Tibial nerve (tissue), 4 donors: ENCODE results near the gene PHYH.

Experiments used
- CTCF ChIP-seq, 5 experiments: fragments of 200-600 bp in 3 of 5; fragments of 450-650 bp in 2 of 5; sonication (generic) in 3 of 5; IDR thresholded peaks; one replicate each; pipeline ENCODE4 v1.5.1; 2016 to 2019; ENCODE audit warnings: antibody characterized with exemption in 5 of 5, mild to moderate bottlenecking in 3 of 5, moderate library complexity in 2 of 5
- EP300 ChIP-seq, 2 donors: sonication (generic); formaldehyde crosslinking; IDR thresholded peaks; one replicate each; pipeline ENCODE4 v1.6.1; 2017; ENCODE audit warnings: antibody characterized with exemption in 2 of 2, mild to moderate bottlenecking in 1 of 2
- POLR2A ChIP-seq, 2 donors: fragments of 450-650 bp; IDR thresholded peaks; one replicate each; pipeline ENCODE4 v1.6.1; 2017; ENCODE audit warnings: antibody characterized with exemption in 2 of 2, mild to moderate bottlenecking in 2 of 2, moderate library complexity in 2 of 2

GRCh38 chr10:13335881-13336280, 36.0 kb upstream of the PHYH start:
- TF ChIP-seq CTCF (IDR thresholded peaks at IDR 0.05) (no peak), POLR2A (IDR thresholded peaks at IDR 0.05) (no peak), EP300 (IDR thresholded peaks at IDR 0.05) (no peak)
